Kidney (tissue), 14 donors: ENCODE measurements around the gene CTNNA2. TPM values are rescaled to one million over a fixed set of nuclear protein-coding genes. Genes with fewer than 3 reads are reported as not detected.

Source experiments
- DNase-seq, 5 donors: peaks; one replicate each; pipeline ENCODE4 v3.0.0-alpha.2; 2013 to 2020
- FAIRE-seq: peaks from 2 replicates; lab custom pipeline; 2012; peaks lifted over from hg19 to GRCh38; lab: Jason Lieb, UNC
- H3K27ac ChIP-seq, 2 donors: one replicate each; pipeline ENCODE4 v1.7.0; 2013; ENCODE audit warnings: low read depth in 2 of 2, low read length in 2 of 2, inconsistent platforms in 1 of 2
- H3K27me3 ChIP-seq: one replicate; pipeline ENCODE4 v1.7.1; 2013; ENCODE audit warnings: low read length, inconsistent platforms; ENCODE audit not compliant: control insufficient read depth, insufficient read depth
- H3K36me3 ChIP-seq, 3 donors: one replicate each; pipeline versions ENCODE4 v1.7.0 to v1.7.1; 2013; ENCODE audit warnings: low read length in 3 of 3, control low read depth in 1 of 3, inconsistent platforms in 1 of 3; ENCODE audit not compliant: insufficient read depth in 3 of 3, control insufficient read depth in 2 of 3
- H3K4me1 ChIP-seq, 3 donors: one replicate each; pipeline versions ENCODE4 v1.7.0 to v1.7.1; 2013; ENCODE audit warnings: low read length in 3 of 3, inconsistent platforms in 1 of 3, low read depth in 1 of 3; ENCODE audit not compliant: control insufficient read depth in 2 of 3, insufficient read depth in 2 of 3
- H3K4me3 ChIP-seq, 3 donors: one replicate each; pipeline versions ENCODE4 v1.7.0 to v1.8.1; 2013; ENCODE audit warnings: low read length in 3 of 3, control low read depth in 1 of 3, inconsistent platforms in 1 of 3
- H3K9ac ChIP-seq, 3 donors: one replicate each; pipeline versions ENCODE4 v1.7.0 to v1.7.1; 2013; ENCODE audit warnings: low read length in 3 of 3, control low read depth in 1 of 3, inconsistent platforms in 1 of 3
- H3K9me3 ChIP-seq, 3 donors: one replicate each; pipeline versions ENCODE4 v1.7.0 to v1.7.1; 2013; ENCODE audit warnings: low read length in 3 of 3, control low read depth in 1 of 3, inconsistent platforms in 1 of 3; ENCODE audit not compliant: control insufficient read depth in 2 of 3, insufficient read depth in 1 of 3
- intact Hi-C: fragments of 100-400 bp; cut with DNase I; formaldehyde crosslinking; loops from one replicate; pipeline ENCODE4 v1.11.1; 2022
- polyA plus RNA-seq: library from polyadenylated mRNA; stranded (reverse); fragments of 350-450 nt; fragmentation: Illumina TruSeq; extraction: RNeasy Lipid Tissue Mini Kit (QIAGEN cat#74804); gene quantifications from one replicate; pipeline ENCODE4 v1.2.3, GENCODE V29; 2014; ENCODE audit warnings: low read depth, low replicate concordance; ENCODE audit not compliant: insufficient read depth
- total RNA-seq: library from RNA; stranded (reverse); fragmentation: NEBNext Ultra II Directional; extraction: Animal tissue kit (Norgen Biotek cat#: 25700); gene quantifications from one replicate; pipeline ENCODE4 v1.2.1, GENCODE V29; 2021
- TF ChIP-seq, protein P1 (sequence below): IDR thresholded peaks from 3 replicates; pipeline ENCODE4 v1.5.1; 2012; ENCODE audit warnings: mild to moderate bottlenecking, moderate library complexity, borderline replicate concordance; ENCODE audit not compliant: insufficient read depth; ENCODE audit errors: extremely low read depth
- donor health status: control.
- donor health status: control.
- donor health status: control.
- donor health status: control.
- donor health status: control.
- donor health status: DM: yes; HTN: yes; CAD: no.
- donor health status: Normal renal cell carcinoma (clear cell type).

Gene CTNNA2
- total and polyA plus RNA-seq, 2 donors from 2014 or later = 0.47 TPM; not detected in 1

DNA sequence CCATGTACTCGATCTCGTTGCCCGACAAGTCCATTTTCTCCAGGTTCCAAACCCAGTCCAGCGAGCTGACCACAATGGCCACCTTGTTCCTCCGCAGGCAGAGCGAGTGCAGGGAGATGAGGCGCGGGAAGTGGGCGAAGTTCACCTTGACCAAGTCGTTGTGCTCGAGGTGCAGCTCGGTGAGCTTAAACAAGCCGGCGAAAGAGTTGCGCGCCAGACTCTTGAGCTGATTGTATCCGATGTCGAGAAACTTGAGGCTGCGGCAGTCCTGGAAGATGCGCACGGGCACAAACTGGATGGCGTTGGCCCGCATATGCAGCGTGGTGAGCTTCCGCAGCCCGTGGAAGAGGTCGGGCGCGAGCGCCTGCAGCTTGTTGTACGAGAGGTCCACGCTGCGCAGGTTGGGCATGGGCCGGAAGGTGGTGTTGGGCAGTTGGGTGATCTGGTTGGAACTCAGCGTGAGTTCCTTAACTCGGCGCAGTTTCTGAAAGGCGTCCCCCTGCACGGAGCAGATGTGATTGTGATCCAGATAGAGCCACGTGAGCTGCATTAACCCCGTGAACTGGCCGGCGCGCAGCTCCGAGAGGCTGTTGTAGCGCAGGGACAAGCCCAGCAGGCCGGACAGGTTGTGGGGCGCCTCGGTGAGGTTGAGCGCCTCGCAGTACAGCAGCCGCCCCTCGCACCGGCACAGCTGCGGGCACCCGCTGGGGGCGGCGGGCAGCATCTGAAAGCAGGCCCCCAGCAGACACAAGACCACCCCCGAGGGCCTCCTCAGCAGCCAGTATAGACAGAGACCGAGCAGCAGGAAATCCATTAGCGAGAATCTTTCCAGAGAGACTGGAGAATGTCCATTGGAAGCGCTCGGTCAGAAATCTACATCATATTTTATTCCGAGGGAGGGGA, 790.4 kb downstream of the CTNNA2 start:
- Histone ChIP-seq H3K9me3 (no peaks in the 10 kb centered on the region), H3K4me1 (peaks cover 0 to 11% (median 2%) of the 10 kb centered on the region in 3 donors), H3K9ac (peak overlapping the region in 1 of 3 donors; percentile 36), H3K4me3 (peak overlapping the region; percentile 29 to 56 (median 43)), H3K27ac (no peak overlapping the region), H3K36me3 (no peaks in the 10 kb centered on the region), H3K27me3 (peaks cover 10% of the 10 kb centered on the region)
- intact Hi-C loops = no loop called here
- TF ChIP-seq, protein P1, sequence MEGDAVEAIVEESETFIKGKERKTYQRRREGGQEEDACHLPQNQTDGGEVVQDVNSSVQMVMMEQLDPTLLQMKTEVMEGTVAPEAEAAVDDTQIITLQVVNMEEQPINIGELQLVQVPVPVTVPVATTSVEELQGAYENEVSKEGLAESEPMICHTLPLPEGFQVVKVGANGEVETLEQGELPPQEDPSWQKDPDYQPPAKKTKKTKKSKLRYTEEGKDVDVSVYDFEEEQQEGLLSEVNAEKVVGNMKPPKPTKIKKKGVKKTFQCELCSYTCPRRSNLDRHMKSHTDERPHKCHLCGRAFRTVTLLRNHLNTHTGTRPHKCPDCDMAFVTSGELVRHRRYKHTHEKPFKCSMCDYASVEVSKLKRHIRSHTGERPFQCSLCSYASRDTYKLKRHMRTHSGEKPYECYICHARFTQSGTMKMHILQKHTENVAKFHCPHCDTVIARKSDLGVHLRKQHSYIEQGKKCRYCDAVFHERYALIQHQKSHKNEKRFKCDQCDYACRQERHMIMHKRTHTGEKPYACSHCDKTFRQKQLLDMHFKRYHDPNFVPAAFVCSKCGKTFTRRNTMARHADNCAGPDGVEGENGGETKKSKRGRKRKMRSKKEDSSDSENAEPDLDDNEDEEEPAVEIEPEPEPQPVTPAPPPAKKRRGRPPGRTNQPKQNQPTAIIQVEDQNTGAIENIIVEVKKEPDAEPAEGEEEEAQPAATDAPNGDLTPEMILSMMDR = no peak
- peak; percentile 55 to 67 (median 62) for DNase-seq
- FAIRE-seq = no peak

DNA sequence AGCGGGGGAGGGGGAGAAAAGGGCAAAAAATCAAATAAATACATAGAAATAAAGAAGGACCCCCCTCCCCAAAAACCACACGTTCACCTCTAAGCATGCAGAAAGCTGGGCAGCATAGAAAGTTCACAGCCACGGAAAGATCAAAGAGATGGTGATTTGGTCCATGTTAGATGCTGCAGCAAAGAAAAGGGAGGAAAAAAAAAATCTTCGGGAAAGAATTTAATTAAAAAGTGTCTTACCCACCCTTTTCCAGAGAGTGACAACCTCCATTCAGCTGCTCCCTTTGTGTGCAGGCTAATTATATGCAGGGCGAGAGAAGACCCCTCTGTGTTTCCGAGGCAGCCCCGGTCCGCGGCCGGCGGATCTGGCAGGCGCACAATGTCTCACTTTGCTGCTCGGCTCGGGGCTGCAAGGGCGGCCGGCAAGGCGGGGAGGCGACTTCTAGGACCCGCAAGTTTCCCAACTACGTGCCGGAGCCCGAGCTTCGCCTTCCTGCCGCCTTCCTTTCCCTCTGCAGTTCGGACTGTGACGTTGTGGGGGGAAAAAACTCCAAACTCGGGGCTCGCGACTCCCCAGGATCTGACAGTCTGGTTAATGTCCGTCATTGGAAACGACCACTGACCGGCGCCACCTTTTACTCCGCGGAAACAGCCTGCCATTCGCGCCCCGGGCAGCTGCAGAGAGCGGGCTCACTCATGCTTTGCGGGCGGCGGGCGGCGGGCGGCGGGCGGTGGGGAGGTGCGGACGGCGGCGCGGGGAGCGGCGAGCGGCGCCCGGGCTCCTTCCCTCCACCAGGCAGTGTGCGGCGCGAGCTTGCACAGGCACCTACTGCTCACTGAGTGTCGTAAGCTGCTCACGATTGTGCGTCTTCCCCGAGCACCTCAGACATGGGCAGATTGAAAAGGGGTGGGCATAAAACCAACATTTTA, 791.3 kb downstream of the CTNNA2 start, which contains the start of gene LRRTM1:
Gene LRRTM1 (minus strand): TSS at position 844 of the 929 bp plus-strand sequence. CDS start 933 bp downstream, outside the sequence.
- intact Hi-C loops = no loop called here
- no peaks in the 10 kb centered on the region for H3K36me3 ChIP-seq
- H3K27ac ChIP-seq = no peak within 1 kb of the TSS
- H3K9me3 ChIP-seq = no peaks in the 10 kb centered on the region
- H3K4me3 ChIP-seq = peak within 1 kb of the TSS in 2 of 3 donors; percentile 43 to 56
- peak within 1 kb of the TSS in 1 of 3 donors; percentile 36 for H3K9ac ChIP-seq
- TF ChIP-seq, protein P1 = no peak
- H3K27me3 ChIP-seq = peaks cover 10% of the 10 kb centered on the region
- FAIRE-seq (no peak), DNase-seq (peak; percentile 63 to 73 (median 72))
- peaks cover 0 to 11% (median 2%) of the 10 kb centered on the region in 3 donors for H3K4me1 ChIP-seq

DNA sequence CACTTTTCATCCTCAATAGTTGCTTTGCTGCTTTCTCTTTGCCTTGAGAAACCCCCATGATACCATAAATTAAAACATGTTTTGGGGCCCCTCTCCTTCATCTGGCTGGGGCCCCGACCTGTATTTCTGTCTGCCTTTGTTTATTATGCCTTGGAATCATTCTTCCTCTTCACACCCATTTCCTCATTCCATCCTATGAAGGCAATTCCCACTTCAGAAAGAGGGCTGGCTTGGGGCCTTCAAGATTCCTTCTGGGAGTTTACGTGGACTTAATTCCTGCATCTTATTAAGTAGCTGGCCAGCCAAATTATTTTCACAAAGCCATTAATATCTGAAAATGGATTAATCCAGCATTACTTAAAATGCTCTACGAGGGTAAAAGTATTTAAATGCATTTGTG, 798.5 kb downstream of the CTNNA2 start:
- no peak overlapping the region for H3K27ac ChIP-seq
- DNase-seq (no peak), FAIRE-seq (no peak)
- TF ChIP-seq, protein P1 = no peak
- intact Hi-C loops = no loop called here
- H3K9me3 ChIP-seq = no peaks in the 10 kb centered on the region
- H3K4me1 ChIP-seq = no peaks in the 10 kb centered on the region
- no peaks in the 10 kb centered on the region for H3K27me3 ChIP-seq
- no peak overlapping the region for H3K4me3 ChIP-seq
- H3K36me3 ChIP-seq = no peaks in the 10 kb centered on the region
- H3K9ac ChIP-seq = no peak overlapping the region
